Mesothelial cell of epicardium (in vitro differentiated cells): ENCODE measurements around the gene PTPRG. TPM values are rescaled to one million over a fixed set of nuclear protein-coding genes. Genes with fewer than 3 reads are reported as not detected.

Source experiments
- DNase-seq, 2 experiments: peaks; one replicate each; pipeline ENCODE4 v3.0.0; 2021; ENCODE audit warnings: low spot score in 2 of 2; ENCODE audit not compliant: unreplicated experiment in 2 of 2
- H3K27ac Mint-ChIP-seq: 2 replicates; pipeline ENCODE4 v1.8.0; 2021; ENCODE audit warnings: mixed read lengths
- H3K27me3 Mint-ChIP-seq: 2 replicates; pipeline ENCODE4 v1.8.0; 2021; ENCODE audit warnings: low read depth, mixed read lengths
- H3K36me3 Mint-ChIP-seq: 2 replicates; pipeline ENCODE4 v1.8.0; 2021; ENCODE audit warnings: mixed read lengths
- H3K4me1 Mint-ChIP-seq: 2 replicates; pipeline ENCODE4 v1.8.0; 2021; ENCODE audit warnings: mixed read lengths
- H3K4me3 Mint-ChIP-seq: 2 replicates; pipeline ENCODE4 v1.8.0; 2021; ENCODE audit warnings: mild to moderate bottlenecking, moderate library complexity, mixed read lengths
- H3K9me3 Mint-ChIP-seq: 2 replicates; pipeline ENCODE4 v1.8.0; 2021; ENCODE audit warnings: mixed read lengths
- CTCF ChIP-seq: fragments of 200-600 bp; sonication (generic); IDR thresholded peaks from one replicate; pipeline ENCODE4 v1.5.0; 2021; ENCODE audit warnings: antibody characterized with exemption; ENCODE audit not compliant: unreplicated experiment
- total RNA-seq: library from RNA; stranded (reverse); gene quantifications from 3 replicates; pipeline ENCODE4 v1.2.1, GENCODE V29; 2021

The PTPRG gene
- total RNA-seq, 1 donor from 2014 or later, result 40.4 TPM

- peaks cover 17% of the 10 kb centered on the region for H3K4me1 Mint-ChIP-seq
- no peaks in the 10 kb centered on the region for H3K9me3 Mint-ChIP-seq
- TF ChIP-seq CTCF, result no peak
- no peak overlapping the region for H3K4me3 Mint-ChIP-seq
- no peak overlapping the region for H3K27ac Mint-ChIP-seq
- no peak for DNase-seq
- H3K27me3 Mint-ChIP-seq, result no peaks in the 10 kb centered on the region
- no peaks in the 10 kb centered on the region for H3K36me3 Mint-ChIP-seq
Observed at GRCh38 chr3:62237286-62237948, 676.0 kb downstream of the PTPRG start.

- no peaks in the 10 kb centered on the region for H3K9me3 Mint-ChIP-seq
- H3K27me3 Mint-ChIP-seq, result no peaks in the 10 kb centered on the region
- TF ChIP-seq CTCF, result no peak
- no peak overlapping the region for H3K4me3 Mint-ChIP-seq
- no peak overlapping the region for H3K27ac Mint-ChIP-seq
- H3K4me1 Mint-ChIP-seq, result peaks cover 17% of the 10 kb centered on the region
- no peak for DNase-seq
- H3K36me3 Mint-ChIP-seq, result no peaks in the 10 kb centered on the region
Observed at GRCh38 chr3:62238003-62238402, 676.6 kb downstream of the PTPRG start.

- H3K4me1 Mint-ChIP-seq, result peaks cover 17% of the 10 kb centered on the region
- H3K27ac Mint-ChIP-seq, result no peak overlapping the region
- H3K4me3 Mint-ChIP-seq, result no peak overlapping the region
- no peaks in the 10 kb centered on the region for H3K27me3 Mint-ChIP-seq
- DNase-seq, result no peak
- no peak for TF ChIP-seq CTCF
- no peaks in the 10 kb centered on the region for H3K36me3 Mint-ChIP-seq
- no peaks in the 10 kb centered on the region for H3K9me3 Mint-ChIP-seq
Observed at GRCh38 chr3:62238431-62238830, 677.1 kb downstream of the PTPRG start.

GRCh38 chr3:62241279-62241678 lies 679.9 kb downstream of the PTPRG start:
- Mint-ChIP-seq H3K4me3 (no peak overlapping the region), H3K9me3 (no peaks in the 10 kb centered on the region), H3K36me3 (no peaks in the 10 kb centered on the region), H3K27me3 (no peaks in the 10 kb centered on the region), H3K27ac (no peak overlapping the region), H3K4me1 (peaks cover 9% of the 10 kb centered on the region)
- TF ChIP-seq CTCF, result no peak
- no peak for DNase-seq

GRCh38 chr3:62242831-62243509 lies 681.6 kb downstream of the PTPRG start:
- Mint-ChIP-seq H3K4me1 (peaks cover 4% of the 10 kb centered on the region), H3K27me3 (no peaks in the 10 kb centered on the region), H3K9me3 (no peaks in the 10 kb centered on the region), H3K36me3 (no peaks in the 10 kb centered on the region), H3K4me3 (no peak overlapping the region), H3K27ac (no peak overlapping the region)
- TF ChIP-seq CTCF, result no peak
- no peak for DNase-seq
